Transverse colon (tissue), 4 donors: ENCODE results near the gene SDR39U1.

Source experiments
- EP300 ChIP-seq: sonication (generic); formaldehyde crosslinking; IDR thresholded peaks from one replicate; pipeline ENCODE4 v1.6.1; 2017; ENCODE audit warnings: antibody characterized with exemption, low read depth
- POLR2A ChIP-seq: fragments of 450-650 bp; IDR thresholded peaks from one replicate; pipeline ENCODE4 v1.6.1; 2016; ENCODE audit warnings: antibody characterized with exemption, mild to moderate bottlenecking, moderate library complexity
- POLR2AphosphoS5 ChIP-seq, 3 donors: sonication (generic); formaldehyde crosslinking; IDR thresholded peaks; one replicate each; pipeline ENCODE4 v1.6.1; 2016; ENCODE audit warnings: antibody characterized with exemption in 3 of 3
- TF ChIP-seq, protein P1 (sequence below), 5 experiments: fragments of 200-600 bp in 3 of 5; fragments of 450-650 bp in 2 of 5; sonication (generic) in 3 of 5; IDR thresholded peaks; 1 replicate in 2 of 5; 2 replicates in 3 of 5; pipeline ENCODE4 v1.5.1; 2016 to 2017; ENCODE audit warnings: antibody characterized with exemption in 5 of 5, inconsistent platforms in 3 of 5, mild to moderate bottlenecking in 2 of 5, moderate library complexity in 1 of 5

DNA sequence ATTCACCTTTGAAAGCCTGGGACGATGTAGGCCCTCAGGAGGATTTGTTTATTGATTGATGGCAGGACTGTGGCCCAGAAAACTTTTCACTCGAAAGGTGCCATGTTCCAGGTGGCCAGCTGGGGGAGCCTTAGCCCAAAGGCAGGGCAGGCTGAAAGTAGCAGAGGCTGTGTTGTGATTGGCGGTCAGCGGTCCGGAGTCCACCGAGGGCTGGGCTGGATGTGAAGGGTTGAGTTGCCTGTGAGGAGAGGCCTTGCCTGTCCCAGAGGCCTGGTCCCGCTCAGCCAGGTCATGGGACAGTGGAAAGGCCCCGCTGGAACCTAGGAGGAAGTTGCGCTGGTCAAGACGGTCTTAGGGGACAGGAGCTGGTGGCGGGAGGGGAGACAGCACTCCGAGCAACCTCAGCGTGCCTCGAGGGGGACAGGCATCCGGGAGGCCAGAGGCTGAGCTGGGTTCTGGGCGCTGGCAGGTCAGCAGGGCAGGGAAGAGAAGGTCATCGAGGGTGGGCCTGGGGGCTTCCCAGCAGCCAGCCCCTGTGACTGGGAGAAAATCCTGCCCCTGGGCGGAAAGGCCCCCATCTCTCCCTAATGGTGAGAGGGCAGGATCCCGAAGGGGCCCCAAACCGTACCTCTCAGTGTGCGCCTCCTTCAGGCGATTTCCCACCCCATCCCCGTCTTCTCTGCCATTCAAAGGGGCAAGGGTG lies 39.2 kb upstream of the SDR39U1 start:
- TF ChIP-seq, protein P1, sequence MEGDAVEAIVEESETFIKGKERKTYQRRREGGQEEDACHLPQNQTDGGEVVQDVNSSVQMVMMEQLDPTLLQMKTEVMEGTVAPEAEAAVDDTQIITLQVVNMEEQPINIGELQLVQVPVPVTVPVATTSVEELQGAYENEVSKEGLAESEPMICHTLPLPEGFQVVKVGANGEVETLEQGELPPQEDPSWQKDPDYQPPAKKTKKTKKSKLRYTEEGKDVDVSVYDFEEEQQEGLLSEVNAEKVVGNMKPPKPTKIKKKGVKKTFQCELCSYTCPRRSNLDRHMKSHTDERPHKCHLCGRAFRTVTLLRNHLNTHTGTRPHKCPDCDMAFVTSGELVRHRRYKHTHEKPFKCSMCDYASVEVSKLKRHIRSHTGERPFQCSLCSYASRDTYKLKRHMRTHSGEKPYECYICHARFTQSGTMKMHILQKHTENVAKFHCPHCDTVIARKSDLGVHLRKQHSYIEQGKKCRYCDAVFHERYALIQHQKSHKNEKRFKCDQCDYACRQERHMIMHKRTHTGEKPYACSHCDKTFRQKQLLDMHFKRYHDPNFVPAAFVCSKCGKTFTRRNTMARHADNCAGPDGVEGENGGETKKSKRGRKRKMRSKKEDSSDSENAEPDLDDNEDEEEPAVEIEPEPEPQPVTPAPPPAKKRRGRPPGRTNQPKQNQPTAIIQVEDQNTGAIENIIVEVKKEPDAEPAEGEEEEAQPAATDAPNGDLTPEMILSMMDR (IDR thresholded peaks at IDR 0.05): peak in 4 of 5 experiments; percentile 33 to 61 (median 56)
- TF ChIP-seq POLR2AphosphoS5 (IDR thresholded peaks at IDR 0.05) (no peak), POLR2A (no peak), EP300 (no peak)
